OCI-LY7 (cell line): Measurements from ENCODE around the gene HRK. TPM values are rescaled to one million over a fixed set of nuclear protein-coding genes. Genes with fewer than 3 reads are reported as not detected.

Experiments used
- BruUV-seq: library from RNA; stranded (reverse); fragments of 400-500 nt; replicated peaks from 2 replicates; lab custom pipeline; 2021; lab: Mats Ljungman, UMichigan
- CTCF ChIA-PET: fragments of 300-600 bp; sonication (Branson Sonifier 250); formaldehyde crosslinking; loops from one replicate; lab custom pipeline; 2022; ENCODE audit warnings: antibody characterized with exemption; ENCODE audit not compliant: unreplicated experiment; lab: Charles Lee
- POLR2A ChIA-PET: fragments of 300-600 bp; sonication (Branson Sonifier 250); formaldehyde crosslinking; loops from one replicate; lab custom pipeline; 2022; ENCODE audit warnings: antibody characterized with exemption; lab: Charles Lee
- DNase-seq: peaks from one replicate; pipeline ENCODE4 v3.0.0-alpha.2; 2015; ENCODE audit warnings: low spot score
- H2AFZ ChIP-seq: fragments of 200-600 bp; sonication (generic), shearing (Covaris generic); 2 replicates; pipeline ENCODE4 v1.6.1; 2014; ENCODE audit warnings: mild to moderate bottlenecking, antibody characterized with exemption, low read length, moderate library complexity
- H3K27ac ChIP-seq: fragments of 200-600 bp; sonication (generic); 2 replicates; pipeline ENCODE4 v1.5.1; 2014; ENCODE audit warnings: mixed run types, low read depth, mild to moderate bottlenecking, moderate library complexity, low read length, inconsistent platforms; ENCODE audit not compliant: poor library complexity, severe bottlenecking
- H3K36me3 ChIP-seq: fragments of 200-600 bp; sonication (generic); 2 replicates; pipeline ENCODE4 v1.6.1; 2014; ENCODE audit warnings: mild to moderate bottlenecking, antibody characterized with exemption, low read length, moderate library complexity, mixed read lengths; ENCODE audit not compliant: insufficient read depth
- H3K4me1 ChIP-seq: fragments of 200-600 bp; sonication (generic); 2 replicates; pipeline ENCODE4 v1.5.1; 2014; ENCODE audit warnings: mild to moderate bottlenecking, low read length; ENCODE audit not compliant: insufficient read depth, poor library complexity, severe bottlenecking
- H3K4me2 ChIP-seq: fragments of 200-600 bp; sonication (generic); 2 replicates; pipeline ENCODE4 v1.6.1; 2014; ENCODE audit warnings: mild to moderate bottlenecking, low read length
- H3K4me3 ChIP-seq: fragments of 200-600 bp; sonication (generic); 2 replicates; pipeline ENCODE4 v1.5.1; 2014; ENCODE audit warnings: mild to moderate bottlenecking, low read depth, low read length; ENCODE audit not compliant: poor library complexity, severe bottlenecking
- H3K79me2 ChIP-seq: fragments of 200-600 bp; sonication (generic); 2 replicates; pipeline ENCODE4 v1.6.1; 2016; ENCODE audit warnings: low read depth, mild to moderate bottlenecking, low read length, moderate library complexity, mixed read lengths; ENCODE audit not compliant: insufficient read depth
- H3K9me2 ChIP-seq: fragments of 200-600 bp; sonication (generic); 2 replicates; pipeline ENCODE4 v1.6.1; 2016; ENCODE audit warnings: mild to moderate bottlenecking, low read length, mixed read lengths; ENCODE audit not compliant: insufficient read depth
- H3K9me3 ChIP-seq: fragments of 200-600 bp; sonication (generic); 2 replicates; pipeline ENCODE4 v1.6.1; 2014; ENCODE audit warnings: mild to moderate bottlenecking, mixed run types, low read length, mixed read lengths
- H4K20me1 ChIP-seq: fragments of 200-600 bp; sonication (generic); 2 replicates; pipeline ENCODE4 v1.6.1; 2014; ENCODE audit warnings: mild to moderate bottlenecking, antibody characterized with exemption, low read length, moderate library complexity, mixed read lengths; ENCODE audit not compliant: insufficient read depth
- CTCF ChIP-seq: fragments of 200-600 bp; sonication (generic); conservative IDR thresholded peaks from 2 replicates; pipeline ENCODE4 v1.5.1; 2014; ENCODE audit warnings: mild to moderate bottlenecking, antibody characterized with exemption, low read length, moderate library complexity, mixed read lengths
- EZH2phosphoT487 ChIP-seq: fragments of 200-600 bp; sonication (generic); IDR thresholded peaks from 2 replicates; pipeline ENCODE4 v1.6.1; 2018; ENCODE audit warnings: low read depth, borderline replicate concordance, mild to moderate bottlenecking, mixed run types, antibody characterized with exemption, low read length, moderate library complexity, mixed read lengths
- intact Hi-C: fragments of 100-400 bp; cut with micrococcal nuclease; formaldehyde crosslinking; loops from one replicate; pipeline ENCODE4 v1.10.0; 2022; ENCODE audit not compliant: unreplicated experiment
- total RNA-seq, 2 experiments: library from RNA; depleted of rRNA in 1 of 2; stranded (reverse); fragments of >200 nt in 1 of 2; shearing (Covaris generic) in 1 of 2; gene quantifications; 2 replicates each; pipeline ENCODE4 v1.2.3, GENCODE V29; 2014 to 2022

HRK gene
- total RNA-seq, 2 experiments from 2014 or later = 16.5 to 17.8 TPM

- CTCF ChIA-PET = no interaction called here
- Histone ChIP-seq H2AFZ (no peak overlapping the region), H3K4me1 (peaks cover 33% of the 10 kb centered on the region), H3K4me3 (no peak overlapping the region), H3K4me2 (no peak overlapping the region), H4K20me1 (no peaks in the 10 kb centered on the region; the same call in 1 of the 2 replicates), H3K27ac (no peak overlapping the region), H3K36me3 (peaks cover 18% of the 10 kb centered on the region), H3K9me3 (no peaks in the 10 kb centered on the region), H3K79me2 (no peaks in the 10 kb centered on the region), H3K9me2 (no peaks in the 10 kb centered on the region)
- TF ChIP-seq EZH2phosphoT487 (no peak), CTCF (no peak)
- BruUV-seq = no TSS peak
- intact Hi-C loops = no loop called here
- POLR2A ChIA-PET = interaction anchor here (0.6 to 1.4 kb wide), 3 partner anchors 16 to 170 kb away, joined by 3 to 4 read pairs (median 3); no protein-coding TSS in a partner anchor
- DNase-seq = no peak
These were observed 38.7 kb upstream of the HRK start for GRCh38 chr12:116919706-116920485.

GRCh38 chr12:116919247-116919661, 38.0 kb upstream of the HRK start:
- Histone ChIP-seq H4K20me1 (no peaks in the 10 kb centered on the region; the same call in 1 of the 2 replicates), H2AFZ (no peak overlapping the region), H3K4me1 (peaks cover 27% of the 10 kb centered on the region), H3K9me3 (no peaks in the 10 kb centered on the region), H3K79me2 (no peaks in the 10 kb centered on the region), H3K4me3 (no peak overlapping the region), H3K9me2 (no peaks in the 10 kb centered on the region), H3K36me3 (peaks cover 19% of the 10 kb centered on the region), H3K27ac (no peak overlapping the region), H3K4me2 (no peak overlapping the region)
- CTCF ChIA-PET = no interaction called here
- no TSS peak for BruUV-seq
- intact Hi-C loops = no loop called here
- POLR2A ChIA-PET = interaction anchor here (0.6 to 1.4 kb wide), 4 partner anchors 17 to 169 kb away, joined by 3 to 4 read pairs (median 3); no protein-coding TSS in a partner anchor
- no peak for TF ChIP-seq EZH2phosphoT487
- TF ChIP-seq CTCF = no peak
- DNase-seq = no peak

GRCh38 chr12:116918464-116918863, 37.2 kb upstream of the HRK start:
- POLR2A ChIA-PET = interaction anchor here (1.4 kb wide), 1 partner anchor 47 kb away, joined by 4 read pairs; no protein-coding TSS in a partner anchor
- no peaks in the 10 kb centered on the region for H3K9me2 ChIP-seq
- no peaks in the 10 kb centered on the region for H3K9me3 ChIP-seq
- peaks cover 25% of the 10 kb centered on the region for H3K36me3 ChIP-seq
- DNase-seq = no peak
- H3K4me2 ChIP-seq = no peak overlapping the region
- CTCF ChIA-PET = no interaction called here
- H3K4me3 ChIP-seq = no peak overlapping the region
- no peak overlapping the region for H2AFZ ChIP-seq
- intact Hi-C loops = no loop called here
- H3K27ac ChIP-seq = no peak overlapping the region
- H3K79me2 ChIP-seq = no peaks in the 10 kb centered on the region
- no TSS peak for BruUV-seq
- peaks cover 23% of the 10 kb centered on the region for H3K4me1 ChIP-seq
- no peak for TF ChIP-seq EZH2phosphoT487
- TF ChIP-seq CTCF = no peak
- no peaks in the 10 kb centered on the region; the same call in 1 of the 2 replicates for H4K20me1 ChIP-seq
